Stomach (tissue), 4 donors: ENCODE data around the gene TMEM92.

Experiments used
- POLR2A ChIP-seq, 4 donors: fragments of 450-650 bp; IDR thresholded peaks; one replicate each; pipeline ENCODE4 v1.6.1; 2016; ENCODE audit warnings: antibody characterized with exemption in 4 of 4, control low read depth in 2 of 4, mild to moderate bottlenecking in 1 of 4, moderate library complexity in 1 of 4
- POLR2AphosphoS5 ChIP-seq, 3 donors: sonication (generic); formaldehyde crosslinking; IDR thresholded peaks; one replicate each; pipeline ENCODE4 v1.6.1; 2016; ENCODE audit warnings: antibody characterized with exemption in 3 of 3
- TF ChIP-seq, protein P1 (sequence below), 7 experiments: fragments of 450-650 bp in 4 of 7; fragments of 200-600 bp in 3 of 7; sonication (generic) in 3 of 7; IDR thresholded peaks; one replicate each; pipeline ENCODE4 v1.5.1; 2016 to 2019; ENCODE audit warnings: antibody characterized with exemption in 7 of 7, control low read depth in 2 of 7, mild to moderate bottlenecking in 1 of 7

DNA sequence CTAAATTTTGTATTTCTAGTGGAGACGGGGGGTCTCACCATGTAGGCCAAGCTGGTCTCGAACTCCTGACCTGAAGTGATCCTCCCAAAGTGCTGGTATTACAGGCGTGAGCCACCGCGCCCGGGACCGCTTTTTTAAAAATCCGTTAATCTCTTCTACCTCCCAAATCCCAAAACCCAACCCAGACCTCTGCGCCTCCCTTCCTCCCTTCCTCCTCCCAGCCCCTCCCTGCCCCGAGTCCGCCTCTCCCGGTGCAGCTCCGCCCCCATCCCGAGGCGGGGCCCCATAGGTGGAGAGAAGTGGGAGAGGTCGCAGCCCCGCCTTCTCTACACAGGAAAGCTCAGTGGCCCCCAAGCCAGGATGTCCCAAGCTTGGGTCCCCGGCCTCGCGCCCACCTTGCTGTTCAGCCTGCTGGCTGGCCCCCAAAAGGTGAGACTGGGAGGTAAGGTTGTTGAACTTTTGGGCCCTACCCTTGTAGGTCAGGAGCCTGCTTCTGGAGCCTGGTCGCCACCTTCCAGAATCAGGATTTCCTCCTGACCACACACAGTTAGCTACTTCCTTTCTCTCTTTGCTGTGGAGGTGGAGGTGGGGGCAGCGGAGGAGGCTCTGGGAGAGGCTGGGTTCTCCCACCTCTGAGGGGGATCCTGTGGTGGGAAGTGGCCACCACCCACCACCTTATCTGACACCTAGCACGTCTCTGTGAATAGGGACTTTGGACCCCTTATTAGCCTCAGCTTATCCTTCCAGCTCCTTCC, at the start of gene TMEM92:
- TF ChIP-seq, protein P1, sequence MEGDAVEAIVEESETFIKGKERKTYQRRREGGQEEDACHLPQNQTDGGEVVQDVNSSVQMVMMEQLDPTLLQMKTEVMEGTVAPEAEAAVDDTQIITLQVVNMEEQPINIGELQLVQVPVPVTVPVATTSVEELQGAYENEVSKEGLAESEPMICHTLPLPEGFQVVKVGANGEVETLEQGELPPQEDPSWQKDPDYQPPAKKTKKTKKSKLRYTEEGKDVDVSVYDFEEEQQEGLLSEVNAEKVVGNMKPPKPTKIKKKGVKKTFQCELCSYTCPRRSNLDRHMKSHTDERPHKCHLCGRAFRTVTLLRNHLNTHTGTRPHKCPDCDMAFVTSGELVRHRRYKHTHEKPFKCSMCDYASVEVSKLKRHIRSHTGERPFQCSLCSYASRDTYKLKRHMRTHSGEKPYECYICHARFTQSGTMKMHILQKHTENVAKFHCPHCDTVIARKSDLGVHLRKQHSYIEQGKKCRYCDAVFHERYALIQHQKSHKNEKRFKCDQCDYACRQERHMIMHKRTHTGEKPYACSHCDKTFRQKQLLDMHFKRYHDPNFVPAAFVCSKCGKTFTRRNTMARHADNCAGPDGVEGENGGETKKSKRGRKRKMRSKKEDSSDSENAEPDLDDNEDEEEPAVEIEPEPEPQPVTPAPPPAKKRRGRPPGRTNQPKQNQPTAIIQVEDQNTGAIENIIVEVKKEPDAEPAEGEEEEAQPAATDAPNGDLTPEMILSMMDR (IDR thresholded peaks at IDR 0.05): no peak
- TF ChIP-seq POLR2A (IDR thresholded peaks at IDR 0.05) (no peak), POLR2AphosphoS5 (IDR thresholded peaks at IDR 0.05) (peak in 2 of 3 donors; percentile 31 to 56)
